PC-3 (cell line): Measurements from ENCODE around the gene TPPP. TPM values are rescaled to one million over a fixed set of nuclear protein-coding genes. Genes with fewer than 3 reads are reported as not detected.

Experiments used
- ATAC-seq: fragments of 200-7000 bp; cut with Tn5 transposase; 2 replicates; pipeline ENCODE4 v1.9.1; 2020; ENCODE audit warnings: mild to moderate bottlenecking, moderate library complexity
- BruUV-seq: library from RNA; stranded (reverse); fragments of 400-500 nt; replicated peaks from 2 replicates; lab custom pipeline; 2021; lab: Mats Ljungman, UMichigan
- CTCF ChIA-PET: fragments of 300-600 bp; sonication (Branson Sonifier 250); formaldehyde crosslinking; loops from one replicate; lab custom pipeline; 2022; ENCODE audit warnings: antibody characterized with exemption; lab: Charles Lee
- POLR2A ChIA-PET: fragments of 300-600 bp; sonication (Branson Sonifier 250); formaldehyde crosslinking; loops from one replicate; lab custom pipeline; 2022; ENCODE audit warnings: antibody characterized with exemption; ENCODE audit not compliant: unreplicated experiment; lab: Charles Lee
- DNase-seq: peaks from one replicate; pipeline ENCODE4 v3.0.0-alpha.2; 2015
- H2AFZ ChIP-seq: fragments of 300-600 bp; sonication (generic); 2 replicates; pipeline ENCODE4 v1.6.0; 2016; ENCODE audit warnings: antibody characterized with exemption, low read length
- H3F3A ChIP-seq: fragments of 300-600 bp; sonication (generic); one replicate; pipeline ENCODE4 v1.6.0; 2017; ENCODE audit warnings: antibody characterized with exemption, low read length, control low read depth, mild to moderate bottlenecking; ENCODE audit not compliant: unreplicated experiment
- H3K27ac ChIP-seq: fragments of 300-600 bp; sonication (generic); 2 replicates; pipeline ENCODE4 v1.5.1; 2016; ENCODE audit warnings: mild to moderate bottlenecking, low read length
- H3K27me3 ChIP-seq: fragments of 300-600 bp; sonication (generic); 2 replicates; pipeline ENCODE4 v1.6.1; 2016; ENCODE audit warnings: low read length, mixed read lengths
- H3K36me3 ChIP-seq: fragments of 300-600 bp; sonication (generic); 2 replicates; pipeline ENCODE4 v1.6.1; 2016; ENCODE audit warnings: low read depth, mixed run types, low read length, mixed read lengths
- H3K4me1 ChIP-seq: fragments of 300-600 bp; sonication (generic); 2 replicates; pipeline ENCODE4 v1.5.1; 2016; ENCODE audit warnings: low read length; ENCODE audit not compliant: insufficient read depth
- H3K4me2 ChIP-seq: fragments of 300-600 bp; sonication (generic); 2 replicates; pipeline ENCODE4 v1.6.0; 2016; ENCODE audit warnings: low read length
- H3K4me3 ChIP-seq: fragments of 300-600 bp; sonication (generic); 2 replicates; pipeline ENCODE4 v1.5.1; 2016; ENCODE audit warnings: mild to moderate bottlenecking, low read length, mixed read lengths
- H3K79me2 ChIP-seq: fragments of 300-600 bp; sonication (generic); 2 replicates; pipeline ENCODE4 v1.6.1; 2017; ENCODE audit warnings: low read length, mixed read lengths
- H3K9ac ChIP-seq: fragments of 300-600 bp; sonication (generic); 2 replicates; pipeline ENCODE4 v1.6.0; 2016; ENCODE audit warnings: mild to moderate bottlenecking, low read length
- H3K9me2 ChIP-seq: fragments of 300-600 bp; sonication (generic); replicated peaks from 2 replicates; pipeline ENCODE4 v1.6.1; 2016; ENCODE audit warnings: mixed run types, low read length, mixed read lengths
- H3K9me3 ChIP-seq: fragments of 300-600 bp; sonication (generic); 2 replicates; pipeline ENCODE4 v1.6.1; 2016; ENCODE audit warnings: low read length, mixed read lengths
- H4K20me1 ChIP-seq: fragments of 300-600 bp; sonication (generic); 2 replicates; pipeline ENCODE4 v1.6.1; 2016; ENCODE audit warnings: low read length, mixed read lengths
- CTCF ChIP-seq: fragments of 300-600 bp; sonication (generic); conservative IDR thresholded peaks from 2 replicates; pipeline ENCODE4 v1.5.1; 2017; ENCODE audit warnings: antibody characterized with exemption, low read depth, mild to moderate bottlenecking, low read length
- EZH2 ChIP-seq: fragments of 300-600 bp; sonication (generic); IDR thresholded peaks from one replicate; pipeline ENCODE4 v1.6.1; 2017; ENCODE audit warnings: antibody characterized with exemption, mild to moderate bottlenecking, low read length; ENCODE audit not compliant: unreplicated experiment
- EZH2phosphoT487 ChIP-seq: fragments of 300-600 bp; sonication (generic); IDR thresholded peaks from 2 replicates; pipeline ENCODE4 v1.6.1; 2018; ENCODE audit warnings: mild to moderate bottlenecking, antibody characterized with exemption, low read length, borderline replicate concordance
- intact Hi-C: fragments of 100-400 bp; cut with micrococcal nuclease; formaldehyde crosslinking; loops from 2 replicates; pipeline ENCODE4 v1.9.0; 2023
- total RNA-seq: library from RNA; depleted of rRNA; stranded (reverse); fragments of >200 nt; gene quantifications from 2 replicates; pipeline ENCODE4 v1.2.3, GENCODE V29; 2014

Gene TPPP
- total RNA-seq, 1 experiment from 2014 or later, result 1.9 TPM

GRCh38 chr5:626850-627249 lies 66.3 kb downstream of the TPPP start:
- peaks cover 28% of the 10 kb centered on the region for H3K36me3 ChIP-seq

DNA sequence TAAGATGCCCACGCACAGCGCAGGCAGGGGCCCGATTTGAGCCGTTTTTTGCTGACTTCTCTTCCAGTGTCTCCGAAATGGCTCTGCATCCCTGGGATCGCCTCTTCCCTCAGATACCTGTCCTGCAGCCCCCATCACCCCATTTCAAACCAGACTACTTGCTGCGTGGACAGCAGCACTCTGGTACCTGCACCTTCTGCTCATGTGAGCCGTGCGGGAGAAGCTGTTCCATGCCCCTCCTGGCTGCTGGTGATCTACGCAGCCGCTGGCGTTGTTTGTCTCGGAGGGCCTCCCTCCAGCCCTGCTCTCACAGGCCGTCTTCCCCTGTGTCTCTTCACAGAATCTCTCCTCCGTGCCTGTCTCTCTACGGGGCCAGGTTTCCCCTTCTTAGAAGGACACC lies 67.6 kb downstream of the TPPP start:
- no peaks in the 10 kb centered on the region for H3K4me1 ChIP-seq
- POLR2A ChIA-PET, result no interaction called here
- H2AFZ ChIP-seq, result no peak overlapping the region
- H3K27me3 ChIP-seq, result no peaks in the 10 kb centered on the region
- peaks cover 38% of the 10 kb centered on the region for H3K36me3 ChIP-seq
- intact Hi-C loops, result no loop called here
- H3K9me3 ChIP-seq, result no peaks in the 10 kb centered on the region
- no peak for TF ChIP-seq EZH2phosphoT487
- TF ChIP-seq EZH2, result no peak
- no peak for TF ChIP-seq CTCF
- H3F3A ChIP-seq, result no peaks in the 10 kb centered on the region
- H3K27ac ChIP-seq, result no peak overlapping the region
- H4K20me1 ChIP-seq, result no peaks in the 10 kb centered on the region
- no peak overlapping the region for H3K4me2 ChIP-seq
- H3K9ac ChIP-seq, result no peak overlapping the region
- CTCF ChIA-PET, result no interaction called here
- no peak overlapping the region for H3K4me3 ChIP-seq
- no peaks in the 10 kb centered on the region for H3K79me2 ChIP-seq
- no peak for DNase-seq
- no peaks in the 10 kb centered on the region for H3K9me2 ChIP-seq
- BruUV-seq, result no TSS peak
- ATAC-seq, result no peak

More at GRCh38 chr5:626850-627249, 66.3 kb downstream of the TPPP start:
- Histone ChIP-seq H3F3A (no peaks in the 10 kb centered on the region), H3K4me3 (no peak overlapping the region), H3K4me1 (no peaks in the 10 kb centered on the region), H3K9me3 (no peaks in the 10 kb centered on the region), H2AFZ (no peak overlapping the region), H3K27ac (no peak overlapping the region), H3K27me3 (no peaks in the 10 kb centered on the region), H3K79me2 (no peaks in the 10 kb centered on the region), H3K9ac (no peak overlapping the region), H3K9me2 (no peaks in the 10 kb centered on the region), H4K20me1 (no peaks in the 10 kb centered on the region), H3K4me2 (no peak overlapping the region)
- BruUV-seq, result no TSS peak
- DNase-seq (no peak), ATAC-seq (no peak)
- CTCF ChIA-PET, result no interaction called here
- TF ChIP-seq EZH2phosphoT487, result no peak
- no peak for TF ChIP-seq EZH2
- TF ChIP-seq CTCF, result no peak
- POLR2A ChIA-PET, result no interaction called here
- intact Hi-C loops, result no loop called here

DNA sequence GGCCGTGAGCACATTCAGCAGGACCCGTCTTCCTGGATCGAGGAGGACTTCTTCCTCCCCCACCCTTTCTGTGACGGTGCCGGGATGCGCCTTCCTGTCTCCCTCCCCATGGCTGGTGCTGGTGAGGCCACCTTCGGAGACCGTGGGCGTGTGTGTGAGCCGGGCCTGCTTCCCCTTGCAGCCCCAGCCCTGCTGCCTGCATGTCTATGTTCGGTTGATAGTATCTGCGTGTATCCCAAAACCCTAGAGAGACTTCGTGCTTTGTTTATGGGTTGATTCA lies 68.3 kb downstream of the TPPP start:
- intact Hi-C loops, result no loop called here
- DNase-seq (no peak), ATAC-seq (no peak)
- H3K4me1 ChIP-seq, result no peaks in the 10 kb centered on the region
- H3K9ac ChIP-seq, result no peak overlapping the region
- no peaks in the 10 kb centered on the region for H3F3A ChIP-seq
- H4K20me1 ChIP-seq, result no peaks in the 10 kb centered on the region
- H3K79me2 ChIP-seq, result no peaks in the 10 kb centered on the region
- H3K4me2 ChIP-seq, result no peak overlapping the region
- H3K9me2 ChIP-seq, result no peaks in the 10 kb centered on the region
- no peak overlapping the region for H3K4me3 ChIP-seq
- no peaks in the 10 kb centered on the region for H3K27me3 ChIP-seq
- ChIA-PET POLR2A (no interaction called here), CTCF (no interaction called here)
- peaks cover 44% of the 10 kb centered on the region for H3K36me3 ChIP-seq
- H3K9me3 ChIP-seq, result no peaks in the 10 kb centered on the region
- BruUV-seq, result no TSS peak
- TF ChIP-seq CTCF (no peak), EZH2phosphoT487 (no peak)
- no peak overlapping the region for H2AFZ ChIP-seq
- no peak overlapping the region for H3K27ac ChIP-seq
